Kidney (tissue), 14 donors: Measurements from ENCODE around the gene SPI1. TPM values are rescaled to one million over a fixed set of nuclear protein-coding genes. Genes with fewer than 3 reads are reported as not detected.

ENCODE experiments used
- DNase-seq, 5 donors: peaks; one replicate each; pipeline ENCODE4 v3.0.0-alpha.2; 2013 to 2020
- FAIRE-seq: peaks from 2 replicates; lab custom pipeline; 2012; peaks lifted over from hg19 to GRCh38; lab: Jason Lieb, UNC
- H3K27ac ChIP-seq, 2 donors: one replicate each; pipeline ENCODE4 v1.7.0; 2013; ENCODE audit warnings: low read depth in 2 of 2, low read length in 2 of 2, inconsistent platforms in 1 of 2
- H3K27me3 ChIP-seq: one replicate; pipeline ENCODE4 v1.7.1; 2013; ENCODE audit warnings: low read length, inconsistent platforms; ENCODE audit not compliant: control insufficient read depth, insufficient read depth
- H3K36me3 ChIP-seq, 3 donors: one replicate each; pipeline versions ENCODE4 v1.7.0 to v1.7.1; 2013; ENCODE audit warnings: low read length in 3 of 3, control low read depth in 1 of 3, inconsistent platforms in 1 of 3; ENCODE audit not compliant: insufficient read depth in 3 of 3, control insufficient read depth in 2 of 3
- H3K4me1 ChIP-seq, 3 donors: one replicate each; pipeline versions ENCODE4 v1.7.0 to v1.7.1; 2013; ENCODE audit warnings: low read length in 3 of 3, inconsistent platforms in 1 of 3, low read depth in 1 of 3; ENCODE audit not compliant: control insufficient read depth in 2 of 3, insufficient read depth in 2 of 3
- H3K4me3 ChIP-seq, 3 donors: one replicate each; pipeline versions ENCODE4 v1.7.0 to v1.8.1; 2013; ENCODE audit warnings: low read length in 3 of 3, control low read depth in 1 of 3, inconsistent platforms in 1 of 3
- H3K9ac ChIP-seq, 3 donors: one replicate each; pipeline versions ENCODE4 v1.7.0 to v1.7.1; 2013; ENCODE audit warnings: low read length in 3 of 3, control low read depth in 1 of 3, inconsistent platforms in 1 of 3
- H3K9me3 ChIP-seq, 3 donors: one replicate each; pipeline versions ENCODE4 v1.7.0 to v1.7.1; 2013; ENCODE audit warnings: low read length in 3 of 3, control low read depth in 1 of 3, inconsistent platforms in 1 of 3; ENCODE audit not compliant: control insufficient read depth in 2 of 3, insufficient read depth in 1 of 3
- intact Hi-C: fragments of 100-400 bp; cut with DNase I; formaldehyde crosslinking; loops from one replicate; pipeline ENCODE4 v1.11.1; 2022
- polyA plus RNA-seq: library from polyadenylated mRNA; stranded (reverse); fragments of 350-450 nt; fragmentation: Illumina TruSeq; extraction: RNeasy Lipid Tissue Mini Kit (QIAGEN cat#74804); gene quantifications from one replicate; pipeline ENCODE4 v1.2.3, GENCODE V29; 2014; ENCODE audit warnings: low read depth, low replicate concordance; ENCODE audit not compliant: insufficient read depth
- total RNA-seq: library from RNA; stranded (reverse); fragmentation: NEBNext Ultra II Directional; extraction: Animal tissue kit (Norgen Biotek cat#: 25700); gene quantifications from one replicate; pipeline ENCODE4 v1.2.1, GENCODE V29; 2021
- TF ChIP-seq, protein P1 (sequence below): IDR thresholded peaks from 3 replicates; pipeline ENCODE4 v1.5.1; 2012; ENCODE audit warnings: mild to moderate bottlenecking, moderate library complexity, borderline replicate concordance; ENCODE audit not compliant: insufficient read depth; ENCODE audit errors: extremely low read depth
- donor health status: control.
- donor health status: control.
- donor health status: control.
- donor health status: control.
- donor health status: control.
- donor health status: DM: yes; HTN: yes; CAD: no.
- donor health status: Normal renal cell carcinoma (clear cell type).

Gene SPI1
- total and polyA plus RNA-seq, 2 donors from 2014 or later: 7.3 to 39.8 TPM

DNA sequence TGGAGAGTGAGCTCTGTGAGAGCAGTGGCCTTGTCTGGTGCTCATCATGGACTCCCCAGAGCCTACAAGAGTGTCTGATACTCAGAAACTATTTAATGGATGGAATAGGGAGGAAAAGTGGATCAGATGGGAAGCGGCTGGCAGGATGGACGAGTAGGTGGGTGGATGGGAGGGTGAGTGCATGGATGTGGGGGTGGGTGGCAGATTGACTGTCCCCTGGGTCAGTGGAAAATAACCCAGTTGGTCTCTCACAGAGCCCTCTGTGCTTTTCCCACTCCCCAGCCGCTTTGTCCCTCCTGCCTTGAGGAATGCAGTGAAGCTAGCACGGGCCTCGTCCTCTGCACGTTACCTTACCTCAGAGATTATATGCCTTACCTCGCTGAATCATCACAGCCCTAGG lies 5.9 kb downstream of the SPI1 start:
- Histone ChIP-seq H3K9ac (no peak overlapping the region), H3K9me3 (no peaks in the 10 kb centered on the region), H3K27me3 (no peaks in the 10 kb centered on the region), H3K4me3 (no peak overlapping the region), H3K36me3 (no peaks in the 10 kb centered on the region), H3K4me1 (peaks cover 0 to 3% (median 0%) of the 10 kb centered on the region in 3 donors), H3K27ac (no peak overlapping the region)
- TF ChIP-seq, protein P1, sequence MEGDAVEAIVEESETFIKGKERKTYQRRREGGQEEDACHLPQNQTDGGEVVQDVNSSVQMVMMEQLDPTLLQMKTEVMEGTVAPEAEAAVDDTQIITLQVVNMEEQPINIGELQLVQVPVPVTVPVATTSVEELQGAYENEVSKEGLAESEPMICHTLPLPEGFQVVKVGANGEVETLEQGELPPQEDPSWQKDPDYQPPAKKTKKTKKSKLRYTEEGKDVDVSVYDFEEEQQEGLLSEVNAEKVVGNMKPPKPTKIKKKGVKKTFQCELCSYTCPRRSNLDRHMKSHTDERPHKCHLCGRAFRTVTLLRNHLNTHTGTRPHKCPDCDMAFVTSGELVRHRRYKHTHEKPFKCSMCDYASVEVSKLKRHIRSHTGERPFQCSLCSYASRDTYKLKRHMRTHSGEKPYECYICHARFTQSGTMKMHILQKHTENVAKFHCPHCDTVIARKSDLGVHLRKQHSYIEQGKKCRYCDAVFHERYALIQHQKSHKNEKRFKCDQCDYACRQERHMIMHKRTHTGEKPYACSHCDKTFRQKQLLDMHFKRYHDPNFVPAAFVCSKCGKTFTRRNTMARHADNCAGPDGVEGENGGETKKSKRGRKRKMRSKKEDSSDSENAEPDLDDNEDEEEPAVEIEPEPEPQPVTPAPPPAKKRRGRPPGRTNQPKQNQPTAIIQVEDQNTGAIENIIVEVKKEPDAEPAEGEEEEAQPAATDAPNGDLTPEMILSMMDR: no peak
- intact Hi-C loops: loop anchor here (10.0 kb wide), 1 partner anchor 82 kb away; no protein-coding TSS in a partner anchor
- FAIRE-seq: no peak
- no peak for DNase-seq

DNA sequence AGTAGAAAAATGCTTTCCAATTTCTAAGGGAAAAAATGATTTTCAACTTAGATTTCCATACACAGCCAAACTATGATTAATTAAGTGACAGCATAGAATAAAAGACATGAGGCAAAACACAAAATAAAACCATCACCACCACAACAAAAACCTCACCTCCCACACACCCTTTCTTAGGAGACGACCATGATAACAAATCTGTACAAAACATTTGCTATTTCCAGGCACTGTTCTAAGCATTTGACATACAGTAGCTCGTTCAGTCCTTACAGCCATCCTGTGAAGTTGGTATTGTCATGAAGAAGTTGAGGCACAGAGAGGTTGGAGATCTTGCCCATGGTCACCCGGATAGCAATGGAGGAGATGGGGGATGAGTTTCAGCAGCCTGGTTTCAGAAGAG lies 8.7 kb downstream of the SPI1 start:
- Histone ChIP-seq H3K9me3 (no peaks in the 10 kb centered on the region), H3K4me1 (no peaks in the 10 kb centered on the region), H3K4me3 (no peak overlapping the region), H3K27me3 (no peaks in the 10 kb centered on the region), H3K36me3 (no peaks in the 10 kb centered on the region), H3K9ac (no peak overlapping the region), H3K27ac (no peak overlapping the region)
- DNase-seq (no peak), FAIRE-seq (no peak)
- intact Hi-C loops: loop anchor here (10.0 kb wide), 1 partner anchor 85 kb away; no protein-coding TSS in a partner anchor
- TF ChIP-seq, protein P1: no peak

GRCh38 chr11:47366020-47366490 lies 12.3 kb downstream of the SPI1 start:
- no peaks in the 10 kb centered on the region for H3K36me3 ChIP-seq
- FAIRE-seq: no peak
- no peak for DNase-seq
- TF ChIP-seq, protein P1: no peak
- no peak overlapping the region for H3K4me3 ChIP-seq
- H3K4me1 ChIP-seq: no peaks in the 10 kb centered on the region
- intact Hi-C loops: no loop called here
- no peaks in the 10 kb centered on the region for H3K9me3 ChIP-seq
- no peaks in the 10 kb centered on the region for H3K27me3 ChIP-seq
- no peak overlapping the region for H3K9ac ChIP-seq
- H3K27ac ChIP-seq: no peak overlapping the region

- no peaks in the 10 kb centered on the region for H3K36me3 ChIP-seq
- no peak overlapping the region for H3K9ac ChIP-seq
- H3K27me3 ChIP-seq: no peaks in the 10 kb centered on the region
- FAIRE-seq: no peak
- no peak for DNase-seq
- no peaks in the 10 kb centered on the region for H3K9me3 ChIP-seq
- no peak overlapping the region for H3K4me3 ChIP-seq
- intact Hi-C loops: no loop called here
- H3K27ac ChIP-seq: no peak overlapping the region
- no peaks in the 10 kb centered on the region for H3K4me1 ChIP-seq
- TF ChIP-seq, protein P1: no peak
Measured at GRCh38 chr11:47361419-47361818, 16.9 kb downstream of the SPI1 start.
